COLO668 (cell line): ENCODE measurements around the gene GSE1.

Source experiments
- DNase-seq: peaks from one replicate; lab custom pipeline; 2025; ENCODE audit not compliant: unreplicated experiment; lab: John Stamatoyannopoulos, UW

The GSE1 gene

GRCh38 chr16:85695196-85696128 lies 82.3 kb downstream of the GSE1 start:
- DNase-seq: no peak

GRCh38 chr16:85696781-85697180 lies 83.7 kb downstream of the GSE1 start:
- no peak for DNase-seq

GRCh38 chr16:85697431-85697830 lies 84.3 kb downstream of the GSE1 start:
- peak; percentile 86 for DNase-seq

- DNase-seq: no peak
Measured at GRCh38 chr16:85698459-85698891, 85.4 kb downstream of the GSE1 start.

GRCh38 chr16:85698935-85699558 lies 85.9 kb downstream of the GSE1 start:
- no peak for DNase-seq

GRCh38 chr16:85699628-85700027 lies 86.5 kb downstream of the GSE1 start:
- no peak for DNase-seq

GRCh38 chr16:85704011-85704410 lies 90.9 kb downstream of the GSE1 start:
- no peak for DNase-seq

- no peak for DNase-seq
Measured at GRCh38 chr16:85704900-85705846, 92.1 kb downstream of the GSE1 start.

GRCh38 chr16:85706449-85707034 lies 93.4 kb downstream of the GSE1 start:
- no peak for DNase-seq

- peak; percentile 89 for DNase-seq
Measured at GRCh38 chr16:85707528-85708095, 94.5 kb downstream of the GSE1 start.

- DNase-seq: no peak
Measured at GRCh38 chr16:85708338-85708737, 95.2 kb downstream of the GSE1 start.

- DNase-seq: peak; percentile 72
Measured at GRCh38 chr16:85709766-85710585, 96.9 kb downstream of the GSE1 start.

GRCh38 chr16:85710732-85711131 lies 97.6 kb downstream of the GSE1 start:
- DNase-seq: peak; percentile 75

- DNase-seq: peak; percentile 61
Measured at GRCh38 chr16:85711982-85712587, 99.0 kb downstream of the GSE1 start.

- DNase-seq: peak; percentile 78
Measured at GRCh38 chr16:85712801-85713200, 99.7 kb downstream of the GSE1 start.

GRCh38 chr16:85715169-85716021 lies 102.3 kb downstream of the GSE1 start:
- peak; percentile 89 for DNase-seq

GRCh38 chr16:85716022-85716679 lies 103.0 kb downstream of the GSE1 start:
- DNase-seq: no peak

GRCh38 chr16:85716680-85717038 lies 103.5 kb downstream of the GSE1 start:
- DNase-seq: peak; percentile 18
